Transverse colon (tissue), 4 donors: Measurements from ENCODE around the gene FAM107A. TPM values are rescaled to one million over a fixed set of nuclear protein-coding genes. Genes with fewer than 3 reads are reported as not detected.

Experiments
- DNase-seq: peaks from one replicate; pipeline ENCODE4 v3.0.0-alpha.2; 2019
- H3K27ac ChIP-seq, 4 donors: fragments of 200-600 bp; sonication (generic); 2 replicates each; pipeline ENCODE4 v1.5.1; 2016 to 2018; ENCODE audit warnings: inconsistent platforms in 4 of 4
- H3K27me3 ChIP-seq: fragments of 200-600 bp; sonication (generic); 2 replicates; pipeline ENCODE4 v1.5.1; 2017; ENCODE audit warnings: inconsistent platforms
- H3K36me3 ChIP-seq, 4 donors: fragments of 200-600 bp; sonication (generic); 2 replicates each; pipeline ENCODE4 v1.5.1; 2017 to 2019; ENCODE audit warnings: inconsistent platforms in 4 of 4
- H3K4me1 ChIP-seq, 4 donors: fragments of 200-600 bp; sonication (generic); 2 replicates each; pipeline ENCODE4 v1.5.1; 2017 to 2020; ENCODE audit warnings: inconsistent platforms in 4 of 4
- H3K4me3 ChIP-seq, 4 donors: fragments of 200-600 bp; sonication (generic); 1 replicate in 1 of 4; 2 replicates in 3 of 4; pipeline versions ENCODE4 v1.5.1 to v1.6.1; 2017 to 2019; ENCODE audit warnings: inconsistent platforms in 4 of 4
- H3K9me3 ChIP-seq, 2 donors: fragments of 200-600 bp; sonication (generic); 2 replicates each; pipeline ENCODE4 v1.5.1; 2017 to 2019; ENCODE audit warnings: inconsistent platforms in 2 of 2
- CTCF ChIP-seq, 5 experiments: fragments of 200-600 bp in 3 of 5; fragments of 450-650 bp in 2 of 5; sonication (generic) in 3 of 5; IDR thresholded peaks; 1 replicate in 2 of 5; 2 replicates in 3 of 5; pipeline ENCODE4 v1.5.1; 2016 to 2017; ENCODE audit warnings: antibody characterized with exemption in 5 of 5, inconsistent platforms in 3 of 5, mild to moderate bottlenecking in 2 of 5, moderate library complexity in 1 of 5
- EP300 ChIP-seq: sonication (generic); formaldehyde crosslinking; IDR thresholded peaks from one replicate; pipeline ENCODE4 v1.6.1; 2017; ENCODE audit warnings: antibody characterized with exemption, low read depth
- POLR2A ChIP-seq: fragments of 450-650 bp; IDR thresholded peaks from one replicate; pipeline ENCODE4 v1.6.1; 2016; ENCODE audit warnings: antibody characterized with exemption, mild to moderate bottlenecking, moderate library complexity
- POLR2AphosphoS5 ChIP-seq, 3 donors: sonication (generic); formaldehyde crosslinking; IDR thresholded peaks; one replicate each; pipeline ENCODE4 v1.6.1; 2016; ENCODE audit warnings: antibody characterized with exemption in 3 of 3
- WGBS, 2 donors: methylation state at CpG; one replicate each; pipeline ENCODE4 v1.1.5; 2018; ENCODE audit warnings: low coverage in 1 of 2; 5-methylcytosine and 5-hydroxymethylcytosine counted together
- in situ Hi-C, 4 donors: fragments of 200-750 bp; cut with MboI; loops; one replicate each; pipeline versions ENCODE4 v1.15.0 to v1.15.1; 2017; ENCODE audit warnings: low sequenced_read_pairs in 3 of 4, low pct_ligation_motif_present in 1 of 4, low pct_unique_long_range_greater_than_20kb in 1 of 4
- intact Hi-C: fragments of 100-400 bp; cut with DNase I; formaldehyde crosslinking; loops from one replicate; pipeline ENCODE4 v1.15.1; 2023; ENCODE audit warnings: low total_unique reads
- total RNA-seq, 4 donors: library from RNA; depleted of rRNA; stranded (reverse); fragments of >200 nt; gene quantifications; one replicate each; pipeline ENCODE4 v1.1.0, GENCODE V29; 2016

FAM107A gene
- total RNA-seq, 4 donors from 2014 or later, result 14.1 to 21.9 (median 16.0) TPM

GRCh38 chr3:58594117-58594516 lies 16.9 kb upstream of the FAM107A start:
- Histone ChIP-seq H3K27me3 (no peaks in the 10 kb centered on the region), H3K4me1 (no peaks in the 10 kb centered on the region), H3K4me3 (no peak overlapping the region), H3K9me3 (no peaks in the 10 kb centered on the region), H3K27ac (no peak overlapping the region), H3K36me3 (no peaks in the 10 kb centered on the region)
- TF ChIP-seq POLR2A (no peak), CTCF (IDR thresholded peaks at IDR 0.05) (no peak), EP300 (no peak), POLR2AphosphoS5 (IDR thresholded peaks at IDR 0.05) (no peak)
- whole genome bisulfite sequencing, 2 donors, result 68 to 78% methylated on average over 5 of the region's 5 CpGs
- in situ Hi-C loops (no loop called here), intact Hi-C loops (no loop called here)
- DNase-seq, result no peak

- Histone ChIP-seq H3K27ac (no peak overlapping the region), H3K4me1 (peaks cover 0 to 2% (median 2%) of the 10 kb centered on the region in 4 donors), H3K27me3 (peaks cover 14% of the 10 kb centered on the region), H3K36me3 (no peaks in the 10 kb centered on the region), H3K4me3 (no peak overlapping the region), H3K9me3 (no peaks in the 10 kb centered on the region)
- no peak for TF ChIP-seq EP300
- TF ChIP-seq CTCF (IDR thresholded peaks at IDR 0.05), result no peak
- TF ChIP-seq POLR2AphosphoS5 (IDR thresholded peaks at IDR 0.05), result no peak
- no peak for TF ChIP-seq POLR2A
- WGBS, 2 donors, result 68% methylated on average over 4 to 6 of the region's 6 CpGs
- DNase-seq, result no peak
- intact Hi-C loops, result no loop called here
- in situ Hi-C loops, result no loop called here
Measured at GRCh38 chr3:58591517-58592510, 14.6 kb upstream of the FAM107A start.

- Histone ChIP-seq H3K9me3 (no peaks in the 10 kb centered on the region), H3K36me3 (no peaks in the 10 kb centered on the region), H3K27me3 (peaks cover 28% of the 10 kb centered on the region), H3K4me1 (peaks cover 4 to 23% (median 13%) of the 10 kb centered on the region in 4 donors), H3K27ac (no peak overlapping the region), H3K4me3 (no peak overlapping the region)
- intact Hi-C loops (no loop called here), in situ Hi-C loops (no loop called here)
- WGBS, 2 donors, result 61% methylated on average over 3 of the region's 3 CpGs; no CpG with 5 or more reads in 1 of the 2 donors
- DNase-seq, result no peak
- no peak for TF ChIP-seq POLR2AphosphoS5 (IDR thresholded peaks at IDR 0.05)
- TF ChIP-seq CTCF (IDR thresholded peaks at IDR 0.05), result no peak
- no peak for TF ChIP-seq EP300
- no peak for TF ChIP-seq POLR2A
Measured at GRCh38 chr3:58588030-58588614, 10.9 kb upstream of the FAM107A start.

- Histone ChIP-seq H3K27ac (no peak overlapping the region), H3K4me3 (no peak overlapping the region), H3K9me3 (no peaks in the 10 kb centered on the region), H3K4me1 (peaks cover 4 to 23% (median 13%) of the 10 kb centered on the region in 4 donors), H3K36me3 (no peaks in the 10 kb centered on the region), H3K27me3 (peaks cover 28% of the 10 kb centered on the region)
- 33% methylated on average over 14 of the region's 44 CpGs; no CpG with 5 or more reads in 1 of the 2 donors for WGBS, 2 donors
- TF ChIP-seq EP300 (no peak), CTCF (IDR thresholded peaks at IDR 0.05) (no peak), POLR2AphosphoS5 (IDR thresholded peaks at IDR 0.05) (no peak), POLR2A (no peak)
- intact Hi-C loops (no loop called here), in situ Hi-C loops (no loop called here)
- no peak for DNase-seq
Measured at GRCh38 chr3:58586776-58587192, 9.6 kb upstream of the FAM107A start.
